HepG2 (cell line): ENCODE data around the gene AKR7A2. TPM values are rescaled to one million over a fixed set of nuclear protein-coding genes. Genes with fewer than 3 reads are reported as not detected.

ENCODE experiments used
- ATAC-seq: fragments of 200-7000 bp; cut with Tn5 transposase; 3 replicates; pipeline ENCODE4 v1.9.1; 2020; ENCODE audit warnings: mild to moderate bottlenecking, moderate library complexity
- BruUV-seq: library from RNA; stranded (reverse); fragments of 400-500 nt; replicated peaks from 2 replicates; lab custom pipeline; 2021; lab: Mats Ljungman, UMichigan
- CTCF ChIA-PET: fragments of 300-600 bp; formaldehyde crosslinking; extraction: SDS; loops from one replicate; lab custom pipeline; 2021; ENCODE audit warnings: low total read pairs, inconsistent platforms, low intra/inter-chr PET ratio; lab: Yijun Ruan, JAX
- POLR2A ChIA-PET: fragments of 350-600 bp; sonication (Branson Sonifier 250); formaldehyde crosslinking; loops from one replicate; lab custom pipeline; 2020; ENCODE audit warnings: antibody characterized with exemption, inconsistent platforms; lab: Yijun Ruan, JAX
- DNase-seq: peaks from one replicate; pipeline ENCODE4 v3.0.0-alpha.2; 2015; ENCODE audit warnings: low spot score
- FAIRE-seq: peaks from 3 replicates; lab custom pipeline; 2011; peaks lifted over from hg19 to GRCh38; lab: Jason Lieb, UNC
- H2AFZ ChIP-seq: one replicate; pipeline ENCODE4 v1.6.1; 2011; ENCODE audit warnings: low read length, inconsistent platforms
- H3K27ac ChIP-seq: fragments of 300-600 bp; 3 replicates; pipeline ENCODE4 v1.8.0; 2011; ENCODE audit warnings: mixed run types, mild to moderate bottlenecking, mixed read lengths, low read length, inconsistent platforms; ENCODE audit not compliant: insufficient read depth; ENCODE audit errors: extremely low read length
- H3K27me3 ChIP-seq, 2 experiments: fragments of 200-600 bp in 1 of 2; 2 replicates in 1 of 2; 3 replicates in 1 of 2; pipeline versions ENCODE4 v1.6.0 to v1.8.0; 2011; ENCODE audit warnings: low read length in 2 of 2, mild to moderate bottlenecking in 2 of 2, moderate library complexity in 2 of 2, inconsistent platforms in 1 of 2; ENCODE audit not compliant: insufficient read depth in 2 of 2, control insufficient read depth in 1 of 2
- H3K36me3 ChIP-seq, 2 experiments: fragments of 200-600 bp in 1 of 2; replicated peaks in 1 of 2; 2 replicates in 1 of 2; 3 replicates in 1 of 2; pipeline versions ENCODE4 v1.5.1 to v1.8.0; 2011; ENCODE audit warnings: low read length in 2 of 2, inconsistent platforms in 1 of 2; ENCODE audit not compliant: insufficient read depth in 2 of 2, control insufficient read depth in 1 of 2
- H3K4me1 ChIP-seq: 2 replicates; pipeline ENCODE4 v1.5.1; 2012; ENCODE audit warnings: low read length, inconsistent platforms; ENCODE audit not compliant: insufficient read depth
- H3K4me2 ChIP-seq: 2 replicates; pipeline ENCODE4 v1.6.0; 2011; ENCODE audit warnings: low read depth, low read length, inconsistent platforms
- H3K4me3 ChIP-seq, 3 experiments: fragments of 200-600 bp in 1 of 3; sonication (generic), shearing (Covaris generic) in 1 of 3; replicated peaks in 1 of 3; 2 replicates each; pipeline ENCODE4 v1.5.1; 2011 to 2016; ENCODE audit warnings: low read length in 3 of 3, inconsistent platforms in 2 of 3, low read depth in 2 of 3, mild to moderate bottlenecking in 2 of 3, control low read depth in 1 of 3, mixed read lengths in 1 of 3; ENCODE audit not compliant: insufficient read depth in 1 of 3
- H3K79me2 ChIP-seq: one replicate; pipeline ENCODE4 v1.6.1; 2011; ENCODE audit warnings: low read length, inconsistent platforms; ENCODE audit not compliant: insufficient read depth
- H3K9ac ChIP-seq: 2 replicates; pipeline ENCODE4 v1.6.0; 2011; ENCODE audit warnings: mild to moderate bottlenecking, low read depth, low read length, inconsistent platforms; ENCODE audit not compliant: insufficient read depth
- H3K9me3 ChIP-seq: 2 replicates; pipeline ENCODE4 v1.5.1; 2012; ENCODE audit warnings: mild to moderate bottlenecking, low read length
- H4K20me1 ChIP-seq: 2 replicates; pipeline ENCODE4 v1.6.0; 2011; ENCODE audit warnings: inconsistent platforms, mild to moderate bottlenecking, low read length, moderate library complexity; ENCODE audit not compliant: insufficient read depth
- AGO2 ChIP-seq: fragments of 200-400 bp; formaldehyde crosslinking; optimal IDR thresholded peaks from 2 replicates; pipeline ENCODE3; 2017; ENCODE audit warnings: mild to moderate bottlenecking, low read depth, low read length, moderate library complexity
- ARNT ChIP-seq: fragments of 450-650 bp; IDR thresholded peaks from 2 replicates; pipeline ENCODE4 v1.6.1; 2017
- ATAD3A ChIP-seq: sonication (generic); formaldehyde crosslinking; IDR thresholded peaks from 2 replicates; pipeline ENCODE4 v1.4.0; 2020; ENCODE audit warnings: missing genetic modification reagents
- ELF1 ChIP-seq: sonication (generic); formaldehyde crosslinking; IDR thresholded peaks from 2 replicates; pipeline ENCODE4 v1.4.0; 2020; ENCODE audit warnings: missing genetic modification reagents
- FOXK2 ChIP-seq: fragments of 450-650 bp; IDR thresholded peaks from 2 replicates; pipeline ENCODE4 v1.6.1; 2016
- NFRKB ChIP-seq: fragments of 450-650 bp; IDR thresholded peaks from 2 replicates; pipeline ENCODE4 v1.6.1; 2017
- RBM22 ChIP-seq: fragments of 200-400 bp; formaldehyde crosslinking; optimal IDR thresholded peaks from 2 replicates; pipeline ENCODE3; 2017; ENCODE audit warnings: mild to moderate bottlenecking, low read length, moderate library complexity
- SCMH1 ChIP-seq: sonication (generic); formaldehyde crosslinking; IDR thresholded peaks from 2 replicates; pipeline ENCODE4 v1.9.0; 2021; ENCODE audit warnings: missing genetic modification reagents, mild to moderate bottlenecking, borderline replicate concordance
- ZNF292 ChIP-seq: sonication (generic); formaldehyde crosslinking; IDR thresholded peaks from 2 replicates; pipeline ENCODE4 v1.8.1; 2022; ENCODE audit warnings: mild to moderate bottlenecking, low read depth, missing genetic modification reagents, borderline replicate concordance
- ZNF589 ChIP-seq: sonication (generic); formaldehyde crosslinking; conservative IDR thresholded peaks from 2 replicates; pipeline ENCODE4 v1.8.0; 2022; ENCODE audit warnings: mild to moderate bottlenecking, moderate library complexity, missing genetic modification reagents
- ZNF737 ChIP-seq: sonication (generic); formaldehyde crosslinking; IDR thresholded peaks from 2 replicates; pipeline ENCODE4 v1.5.0; 2020; ENCODE audit warnings: missing genetic modification reagents, mild to moderate bottlenecking, borderline replicate concordance
- ZNF747 ChIP-seq: sonication (generic); formaldehyde crosslinking; IDR thresholded peaks from 2 replicates; pipeline ENCODE4 v1.8.1; 2023; ENCODE audit warnings: missing genetic modification reagents, mild to moderate bottlenecking, borderline replicate concordance
- ZSCAN22 ChIP-seq: sonication (generic); formaldehyde crosslinking; IDR thresholded peaks from 2 replicates; pipeline ENCODE4 v1.4.0; 2020; ENCODE audit warnings: mild to moderate bottlenecking, missing genetic modification reagents
- WGBS: methylation state at CpG from one replicate; pipeline ENCODE4 v1.1.6; 2017; ENCODE audit warnings: low lambda C conversion rate; 5-methylcytosine and 5-hydroxymethylcytosine counted together
- in situ Hi-C: cut with HindIII; loops from 2 replicates; pipeline ENCODE4 v1.10.0; 2017; ENCODE audit warnings: low pct_unique_long_range_greater_than_20kb; ENCODE audit not compliant: extremely low pct_ligation_motif_present
- intact Hi-C: fragments of 100-400 bp; cut with micrococcal nuclease; formaldehyde crosslinking; loops from one replicate; pipeline ENCODE4 v1.10.0; 2022; ENCODE audit not compliant: unreplicated experiment
- polyA plus RNA-seq, 8 experiments: library from polyadenylated mRNA; depleted of rRNA in 3 of 8; stranded (reverse) in 7 of 8; unstranded in 1 of 8; fragments of >200 nt; fragmentation: Illumina TruSeq in 4 of 8; extraction: Trizol in 4 of 8; gene quantifications; 2 replicates each; pipeline versions ENCODE4 v1.2.1 to v1.2.3, GENCODE V29; 2011 to 2016; ENCODE audit warnings: low read depth in 4 of 8, missing spikeins in 1 of 8, mixed read lengths in 1 of 8; ENCODE audit not compliant: insufficient read depth in 1 of 8
- total RNA-seq, 5 experiments: library from RNA; depleted of rRNA; stranded (reverse); fragments of >200 nt; fragmentation: Illumina TruSeq; extraction: Trizol; gene quantifications; 2 replicates each; pipeline ENCODE4 v1.2.3, GENCODE V29; 2016; ENCODE audit warnings: low read depth in 1 of 5
- TF ChIP-seq, protein P1 (sequence below): sonication (generic); formaldehyde crosslinking; conservative IDR thresholded peaks from 2 replicates; pipeline ENCODE4 v1.4.0; 2020; ENCODE audit warnings: missing genetic modification reagents

The AKR7A2 gene
- total and polyA plus RNA-seq, 2 of the 13 experiments (the other 11 are each of a cell fraction or from before 2014, with no cell fraction given): 45.2 to 75.6 TPM

- no peak for ATAC-seq
- POLR2A ChIA-PET: no interaction called here
- intact Hi-C loops (no loop called here), in situ Hi-C loops (no loop called here)
- Histone ChIP-seq H3K4me3 (no peak overlapping the region), H3K36me3 (peaks cover 32 to 41% of the 10 kb centered on the region in 2 experiments; a peak in 4 of 5 replicates), H3K9ac (no peak overlapping the region), H3K4me1 (no peaks in the 10 kb centered on the region), H3K79me2 (no peaks in the 10 kb centered on the region), H3K4me2 (no peak overlapping the region), H3K9me3 (no peaks in the 10 kb centered on the region), H3K27me3 (no peaks in the 10 kb centered on the region), H4K20me1 (no peaks in the 10 kb centered on the region), H2AFZ (no peak overlapping the region), H3K27ac (no peak overlapping the region)
- DNase-seq: no peak
- CTCF ChIA-PET: no interaction called here
- no peak for TF ChIP-seq NFRKB
- no peak for TF ChIP-seq ZNF589
- no peak for TF ChIP-seq ZNF737
- no peak for TF ChIP-seq ZSCAN22 (CRISPR knock-in tag)
- no peak for TF ChIP-seq SCMH1 (CRISPR knock-in tag)
- no peak for TF ChIP-seq FOXK2
- no peak for TF ChIP-seq ARNT
- TF ChIP-seq ZNF747 (CRISPR knock-in tag): no peak
- TF ChIP-seq ELF1: no peak
- BruUV-seq: no TSS peak
- FAIRE-seq: no peak
- 87% methylated on average over 6 of the region's 6 CpGs for WGBS
Measured at GRCh38 chr1:19346026-19346425, 34.1 kb upstream of the AKR7A2 start.

GRCh38 chr1:19345391-19345790, 33.4 kb upstream of the AKR7A2 start:
- BruUV-seq: no TSS peak
- Histone ChIP-seq H3K27me3 (no peaks in the 10 kb centered on the region), H3K4me2 (no peak overlapping the region), H3K27ac (no peak overlapping the region), H3K9ac (no peak overlapping the region), H3K36me3 (peaks cover 33 to 43% of the 10 kb centered on the region in 2 experiments; a peak in 4 of 5 replicates), H3K4me1 (no peaks in the 10 kb centered on the region), H4K20me1 (no peaks in the 10 kb centered on the region), H2AFZ (no peak overlapping the region), H3K4me3 (no peak overlapping the region), H3K9me3 (no peaks in the 10 kb centered on the region), H3K79me2 (no peaks in the 10 kb centered on the region)
- ChIA-PET CTCF (interaction anchor here (1.3 kb wide), 1 partner anchor 306 kb away, joined by 5 read pairs; no protein-coding TSS in a partner anchor), POLR2A (no interaction called here)
- FAIRE-seq (no peak), DNase-seq (no peak), ATAC-seq (no peak)
- 100% methylated on average over 1 of the region's 8 CpGs for WGBS
- in situ Hi-C loops (no loop called here), intact Hi-C loops (no loop called here)
- TF ChIP-seq, protein P1, sequence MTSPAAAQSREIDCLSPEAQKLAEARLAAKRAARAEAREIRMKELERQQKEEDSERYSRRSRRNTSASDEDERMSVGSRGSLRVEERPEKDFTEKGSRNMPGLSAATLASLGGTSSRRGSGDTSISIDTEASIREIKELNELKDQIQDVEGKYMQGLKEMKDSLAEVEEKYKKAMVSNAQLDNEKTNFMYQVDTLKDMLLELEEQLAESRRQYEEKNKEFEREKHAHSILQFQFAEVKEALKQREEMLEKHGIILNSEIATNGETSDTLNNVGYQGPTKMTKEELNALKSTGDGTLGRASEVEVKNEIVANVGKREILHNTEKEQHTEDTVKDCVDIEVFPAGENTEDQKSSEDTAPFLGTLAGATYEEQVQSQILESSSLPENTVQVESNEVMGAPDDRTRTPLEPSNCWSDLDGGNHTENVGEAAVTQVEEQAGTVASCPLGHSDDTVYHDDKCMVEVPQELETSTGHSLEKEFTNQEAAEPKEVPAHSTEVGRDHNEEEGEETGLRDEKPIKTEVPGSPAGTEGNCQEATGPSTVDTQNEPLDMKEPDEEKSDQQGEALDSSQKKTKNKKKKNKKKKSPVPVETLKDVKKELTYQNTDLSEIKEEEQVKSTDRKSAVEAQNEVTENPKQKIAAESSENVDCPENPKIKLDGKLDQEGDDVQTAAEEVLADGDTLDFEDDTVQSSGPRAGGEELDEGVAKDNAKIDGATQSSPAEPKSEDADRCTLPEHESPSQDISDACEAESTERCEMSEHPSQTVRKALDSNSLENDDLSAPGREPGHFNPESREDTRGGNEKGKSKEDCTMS (CRISPR knock-in tag): no peak
- TF ChIP-seq ZNF292 (CRISPR knock-in tag) (no peak), AGO2 (peak; percentile 6), RBM22 (peak; percentile 83), ATAD3A (no peak)
